Muscle of back (tissue), 13 donors: ENCODE measurements around the gene AHSG. TPM values are rescaled to one million over a fixed set of nuclear protein-coding genes. Genes with fewer than 3 reads are reported as not detected.
"Not testable (repeated sequence)": the region's sequence is repeated elsewhere in the genome, so short reads cannot be mapped to it uniquely, and the experiment has no call there.

Source experiments
- DNase-seq, 3 donors: peaks; one replicate each; pipeline versions ENCODE4 v3.0.0 to v3.0.0-alpha.2; 2013
- long read RNA-seq, 9 donors: transcript quantifications; one replicate each; lab custom pipeline, GENCODE V29; 2026
- polyA plus RNA-seq, 10 donors: library from polyadenylated mRNA; unstranded; fragments of 120-200 nt; gene quantifications; one replicate each; pipeline ENCODE4 v1.2.1, GENCODE V29; 2013; ENCODE audit not compliant: insufficient read length in 10 of 10

Gene AHSG
- 1 to 10 TPM in 2 of 10 donors, under 1 TPM in 3, not detected in 5; 0.16 to 9.2 (median 0.17) TPM for polyA plus RNA-seq
- long read RNA-seq, donor 1 = 0 reads
- long read RNA-seq, donor 2 = 0 reads
- long read RNA-seq, donor 3 = 0 reads
- long read RNA-seq, donor 4 = 0 reads
- long read RNA-seq, donor 5 = 0 reads
- long read RNA-seq, donor 6 = 0 reads
- long read RNA-seq, donor 7 = 0 reads
- long read RNA-seq, donor 8 = 0 reads
- long read RNA-seq, donor 9, partial matches to known transcripts = 0 of 2 reads
- long read RNA-seq, donor 9, other reads (novel, unspliced or antisense) = 0 of 2 reads

GRCh38 chr3:186612721-186613636 lies at the start of gene AHSG:
AHSG (plus strand) TSS chr3:186613060; CDS start chr3:186613142, 82 bp downstream.
- DNase-seq = no peak

DNA sequence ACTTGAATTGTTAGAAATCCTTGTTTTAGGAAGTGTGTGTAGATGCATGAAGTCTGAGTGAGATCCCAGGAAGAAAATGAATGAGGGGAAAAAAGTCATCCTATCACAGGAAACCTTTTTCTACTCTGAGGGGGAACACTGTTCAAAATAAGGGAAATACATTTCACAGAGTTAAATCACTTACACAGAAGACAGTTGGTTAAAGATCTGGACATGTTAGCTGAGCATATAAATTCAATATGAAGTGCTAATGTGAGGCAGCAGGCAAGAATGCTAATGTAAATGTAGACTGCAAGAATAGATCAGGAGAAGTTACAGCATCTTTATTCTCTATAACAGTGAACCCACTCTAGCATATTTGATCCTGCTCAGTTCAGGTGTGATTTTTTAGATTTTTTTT lies 48.3 kb upstream of the AHSG start:
- DNase-seq = no peak

DNA sequence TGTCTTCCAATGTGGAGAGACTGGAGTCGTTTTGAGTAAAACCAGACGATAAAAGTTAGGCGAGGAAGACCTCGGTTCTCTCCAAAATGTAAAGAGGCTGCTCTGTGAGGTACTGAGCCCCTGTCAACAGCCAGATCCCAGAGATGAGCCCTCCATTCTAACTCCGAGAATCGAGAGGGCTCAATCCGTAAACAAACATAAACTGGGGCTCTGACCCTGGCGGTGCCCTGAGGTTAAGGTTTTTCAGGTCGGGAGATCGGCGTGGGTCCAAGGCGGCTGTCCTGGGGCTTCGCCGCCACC lies 46.1 kb upstream of the AHSG start:
- DNase-seq = no peak

GRCh38 chr3:186567072-186567921 lies 45.6 kb upstream of the AHSG start, which contains the start of gene TBCCD1:
TBCCD1 (minus strand) TSS chr3:186567339; CDS start chr3:186564329, 3,010 bp downstream.
- DNase-seq = peak; percentile 90 to 97 (median 95)

- DNase-seq = not testable (repeated sequence)
Measured at GRCh38 chr3:186569361-186569760, 43.5 kb upstream of the AHSG start.

DNA sequence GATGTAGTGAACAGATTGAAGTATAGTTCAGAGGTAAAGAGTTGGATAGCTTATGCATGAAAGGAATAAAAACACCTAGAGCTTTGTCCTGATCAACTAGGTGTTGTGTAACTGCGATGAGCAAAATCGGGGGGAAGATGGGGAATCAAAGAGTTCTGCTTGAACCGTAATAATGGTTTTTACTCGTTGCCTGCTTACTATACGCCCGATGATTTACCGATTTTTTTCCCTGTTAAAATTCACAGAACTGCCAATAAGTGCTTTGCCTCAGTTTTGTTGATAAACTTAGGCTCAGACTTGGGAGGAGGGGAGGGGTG lies 43.1 kb upstream of the AHSG start:
- no peak for DNase-seq

DNA sequence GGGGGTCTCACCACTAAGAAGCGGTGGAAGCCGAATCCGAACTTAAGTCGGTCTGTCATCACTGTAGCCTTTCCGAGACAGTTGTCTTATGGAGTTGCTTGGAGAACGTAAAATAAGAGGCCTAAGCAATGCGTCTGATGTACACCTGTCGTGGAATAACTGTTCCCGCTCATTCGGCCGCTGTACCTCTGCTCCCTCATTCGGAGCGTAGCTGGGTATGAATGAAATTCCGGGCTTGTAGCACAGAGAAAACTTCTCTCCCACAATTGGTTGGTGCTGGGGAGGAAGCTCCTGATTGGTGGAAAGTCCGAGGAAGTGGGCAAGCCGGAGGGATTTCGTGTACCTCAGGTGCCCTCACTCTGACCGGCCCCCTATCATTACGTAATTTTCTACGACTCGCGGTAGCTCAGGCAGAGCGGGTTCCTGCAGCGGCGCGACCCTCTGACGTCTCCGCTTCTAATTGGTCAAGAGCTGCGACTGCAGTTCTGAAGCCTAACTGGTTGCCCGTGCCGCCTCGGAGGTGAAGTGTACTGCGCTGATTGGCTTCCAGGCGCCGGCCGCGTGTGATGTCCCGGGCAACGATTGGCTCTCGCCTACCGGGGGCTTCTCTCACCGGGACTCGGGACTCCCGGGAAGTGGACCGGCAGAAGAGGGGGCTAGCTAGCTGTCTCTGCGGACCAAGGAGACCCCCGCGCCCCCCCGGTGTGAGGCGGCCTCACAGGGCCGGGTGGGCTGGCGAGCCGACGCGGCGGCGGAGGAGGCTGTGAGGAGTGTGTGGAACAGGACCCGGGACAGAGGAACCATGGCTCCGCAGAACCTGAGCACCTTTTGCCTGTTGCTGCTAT lies 42.5 kb upstream of the AHSG start, which contains the start of gene DNAJB11:
Gene DNAJB11 (plus strand): TSS at position 625 of the 845 bp plus-strand sequence. CDS start 178 bp downstream, at position 803.
- DNase-seq = peak; percentile 100

- peak in 1 of 3 donors; percentile 21 for DNase-seq
Measured at GRCh38 chr3:186570941-186571643, 41.8 kb upstream of the AHSG start.

DNA sequence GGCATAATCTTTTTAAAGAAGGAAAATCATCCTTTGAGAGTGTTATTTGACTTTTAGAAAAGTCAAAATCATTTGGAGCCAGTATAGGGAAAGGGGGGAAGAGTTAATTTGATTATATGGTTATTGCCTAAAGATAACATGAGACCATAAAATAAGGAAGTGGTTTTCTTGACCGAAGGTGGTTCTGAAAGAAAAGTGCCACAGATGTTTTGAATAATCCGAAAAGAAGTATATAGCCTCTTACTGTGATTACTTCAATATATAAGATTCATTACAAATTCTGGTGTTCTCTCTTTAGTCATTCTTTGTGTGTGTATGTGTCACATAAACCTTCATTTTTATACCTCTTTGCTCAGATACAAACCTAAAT lies 41.2 kb upstream of the AHSG start:
- DNase-seq = no peak

GRCh38 chr3:186577521-186577920 lies 35.3 kb upstream of the AHSG start:
- no peak for DNase-seq

- DNase-seq = no peak
Measured at GRCh38 chr3:186580785-186581184, 32.1 kb upstream of the AHSG start.

DNA sequence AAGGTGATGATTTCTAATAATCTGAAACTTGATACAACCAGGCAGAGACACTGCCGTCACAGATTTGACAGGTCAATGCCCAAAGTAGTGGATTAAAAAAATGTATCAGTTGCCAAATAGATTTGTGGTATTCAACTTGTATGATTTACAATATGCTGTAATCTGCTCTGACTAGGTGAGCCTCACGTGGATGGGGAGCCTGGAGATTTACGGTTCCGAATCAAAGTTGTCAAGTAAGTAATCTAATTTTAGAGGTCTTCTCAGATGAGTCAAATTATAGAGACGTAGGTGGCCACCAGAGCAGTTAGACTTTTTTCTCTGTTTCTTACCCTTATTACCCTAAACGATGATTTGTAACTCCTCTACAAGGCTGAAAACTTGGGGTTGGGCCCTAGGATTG lies 30.3 kb upstream of the AHSG start:
- DNase-seq = no peak

DNA sequence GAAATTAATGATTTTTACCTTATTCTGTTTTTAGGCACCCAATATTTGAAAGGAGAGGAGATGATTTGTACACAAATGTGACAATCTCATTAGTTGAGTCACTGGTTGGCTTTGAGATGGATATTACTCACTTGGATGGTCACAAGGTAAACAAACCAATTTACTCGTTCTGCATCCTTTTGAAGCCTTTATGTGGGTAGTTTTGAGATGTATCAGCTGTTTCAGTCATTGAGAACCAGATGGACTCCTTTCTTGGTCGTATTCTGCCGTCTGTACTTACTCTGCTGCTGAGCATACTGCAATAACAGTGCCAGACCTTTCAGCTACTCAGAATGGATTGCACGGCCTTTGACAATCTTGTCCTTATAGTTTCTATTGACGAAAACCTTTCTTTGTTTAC lies 29.0 kb upstream of the AHSG start:
- DNase-seq = no peak

GRCh38 chr3:186586245-186586644 lies 26.6 kb upstream of the AHSG start:
- DNase-seq = not testable (repeated sequence)

GRCh38 chr3:186587183-186587582 lies 25.7 kb upstream of the AHSG start:
- DNase-seq = no peak

DNA sequence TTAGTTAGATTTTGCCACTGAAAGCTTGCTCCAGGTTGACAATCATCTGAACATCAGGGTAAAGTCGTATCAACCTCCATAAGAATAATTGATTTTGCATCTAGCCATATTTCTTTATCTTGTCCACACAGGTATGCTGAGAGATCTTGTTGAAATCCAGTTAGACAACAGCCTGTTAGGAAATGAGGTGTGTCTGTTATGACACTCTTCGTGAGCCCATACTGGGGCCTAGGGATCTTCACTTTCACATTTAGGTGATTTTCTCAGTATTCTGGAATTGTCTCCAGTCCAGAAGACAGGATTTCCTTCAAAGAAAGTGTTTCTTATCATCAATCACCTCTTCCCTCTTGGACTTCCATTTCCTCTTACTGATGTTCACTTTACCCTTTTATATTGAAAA lies 24.2 kb upstream of the AHSG start:
- no peak for DNase-seq

- no peak for DNase-seq
Measured at GRCh38 chr3:186589121-186589520, 23.7 kb upstream of the AHSG start.

DNA sequence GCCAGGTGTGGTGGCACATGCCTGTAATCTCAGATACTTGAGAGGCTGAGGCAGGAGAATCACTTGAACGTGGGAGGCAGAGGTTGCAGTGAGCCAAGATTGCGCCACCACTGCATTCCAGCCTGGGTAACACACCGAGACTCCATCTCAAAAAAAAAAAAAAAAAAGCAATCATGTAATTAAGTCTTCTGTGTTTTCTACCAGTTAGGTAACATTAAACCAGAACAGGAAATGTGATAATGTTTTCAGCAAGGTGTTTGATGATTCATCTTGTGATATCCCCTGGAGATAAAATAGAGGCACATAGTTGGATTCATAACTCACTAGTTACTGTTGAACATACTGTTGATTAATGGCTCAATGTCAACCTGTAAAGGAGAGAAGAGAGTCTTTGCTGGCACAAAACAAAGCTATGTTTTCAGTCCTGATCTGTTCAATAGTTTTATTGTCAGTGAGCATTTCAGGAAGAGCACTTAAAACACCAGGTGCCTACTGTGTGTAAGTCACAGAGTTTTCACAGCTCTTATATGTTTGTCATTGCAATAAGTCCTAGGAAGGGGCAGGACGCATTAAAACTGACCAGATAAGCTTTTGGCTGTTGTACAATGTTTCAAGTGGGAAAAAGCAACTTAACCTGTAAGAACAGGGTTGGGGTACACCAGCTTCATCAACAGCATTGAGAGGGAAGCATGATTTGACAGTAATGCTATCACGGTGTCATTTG lies 22.8 kb upstream of the AHSG start:
- DNase-seq = no peak

DNA sequence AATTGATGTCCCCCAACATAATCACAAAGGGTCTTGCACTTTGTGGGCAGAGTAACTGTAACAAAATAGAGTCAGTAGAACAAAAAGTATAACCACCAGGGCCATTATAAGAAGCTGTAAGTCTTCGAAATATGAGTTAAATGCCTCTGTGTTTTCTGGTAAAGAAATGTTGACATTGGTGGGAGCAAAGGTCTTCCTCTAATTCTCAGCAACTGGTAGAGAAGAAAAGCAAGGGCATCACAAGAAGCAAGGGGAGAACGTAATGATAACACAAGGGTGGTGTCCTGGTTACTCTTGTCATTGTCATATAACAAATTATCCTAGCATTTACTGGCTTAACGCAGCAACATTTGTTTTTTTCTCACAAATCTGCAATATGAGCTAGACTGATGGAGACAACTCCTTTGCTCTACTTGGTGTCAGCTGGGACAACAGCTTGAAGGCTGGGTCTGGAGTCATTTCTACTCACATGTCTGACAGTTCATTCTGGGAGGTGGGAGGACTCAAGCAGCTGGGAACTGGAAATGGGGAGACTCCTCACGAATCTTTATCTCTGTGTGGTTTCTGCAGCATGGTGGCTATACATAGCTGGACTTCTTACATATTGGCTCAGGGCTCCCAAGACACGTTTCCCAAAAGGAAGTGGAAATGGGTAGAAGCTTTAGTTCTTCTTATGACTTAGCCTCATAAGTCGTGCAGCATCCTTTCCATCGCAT lies 22.1 kb upstream of the AHSG start:
- DNase-seq = no peak
